Astrocyte (in vitro differentiated cells and primary cell): ENCODE measurements around the gene POU2F2. TPM values are rescaled to one million over a fixed set of nuclear protein-coding genes. Genes with fewer than 3 reads are reported as not detected.

Experiments used
- DNase-seq: peaks from one replicate; pipeline ENCODE4 v3.0.0-alpha.2; 2010; ENCODE audit warnings: low read depth
- FAIRE-seq: peaks from 2 replicates; lab custom pipeline; 2011; peaks lifted over from hg19 to GRCh38; lab: Jason Lieb, UNC
- H2AFZ ChIP-seq: 2 replicates; pipeline ENCODE4 v1.6.0; 2012; ENCODE audit warnings: low read depth, low read length, inconsistent platforms
- H3K27ac ChIP-seq: 2 replicates; pipeline ENCODE4 v1.5.1; 2011; ENCODE audit warnings: low read depth, low read length, inconsistent platforms
- H3K27me3 ChIP-seq: 2 replicates; pipeline ENCODE4 v1.6.0; 2011; ENCODE audit warnings: low read length, inconsistent platforms; ENCODE audit not compliant: insufficient read depth
- H3K36me3 ChIP-seq: 2 replicates; pipeline ENCODE4 v1.5.1; 2011; ENCODE audit warnings: low read length, inconsistent platforms; ENCODE audit not compliant: insufficient read depth
- H3K4me1 ChIP-seq: 2 replicates; pipeline ENCODE4 v1.5.1; 2011; ENCODE audit warnings: low read length, inconsistent platforms; ENCODE audit not compliant: insufficient read depth
- H3K4me2 ChIP-seq: 2 replicates; pipeline ENCODE4 v1.6.0; 2012; ENCODE audit warnings: low read length, inconsistent platforms
- H3K4me3 ChIP-seq: 2 replicates; pipeline ENCODE4 v1.5.1; 2011; ENCODE audit warnings: low read depth, mild to moderate bottlenecking, low read length, inconsistent platforms; ENCODE audit not compliant: insufficient read depth
- H3K79me2 ChIP-seq: 2 replicates; pipeline ENCODE4 v1.6.0; 2012; ENCODE audit warnings: mild to moderate bottlenecking, low read length, inconsistent platforms; ENCODE audit not compliant: insufficient read depth
- H3K9ac ChIP-seq: 2 replicates; pipeline ENCODE4 v1.6.0; 2012; ENCODE audit warnings: mild to moderate bottlenecking, low read length, inconsistent platforms
- H3K9me3 ChIP-seq: 2 replicates; pipeline ENCODE4 v1.5.1; 2012; ENCODE audit warnings: low read depth, mild to moderate bottlenecking, low read length, inconsistent platforms; ENCODE audit not compliant: insufficient read depth
- H4K20me1 ChIP-seq: 2 replicates; pipeline ENCODE4 v1.6.0; 2012; ENCODE audit warnings: low read length, inconsistent platforms; ENCODE audit not compliant: insufficient read depth
- H3K27ac Mint-ChIP-seq: one replicate; pipeline ENCODE4 v1.8.0; 2021; ENCODE audit warnings: mild to moderate bottlenecking, mixed read lengths; ENCODE audit not compliant: unreplicated experiment
- H3K27me3 Mint-ChIP-seq: one replicate; pipeline ENCODE4 v1.8.0; 2021; ENCODE audit warnings: low read depth, mixed read lengths; ENCODE audit not compliant: unreplicated experiment
- H3K36me3 Mint-ChIP-seq: one replicate; pipeline ENCODE4 v1.8.0; 2021; ENCODE audit warnings: low read depth, mixed read lengths; ENCODE audit not compliant: unreplicated experiment
- H3K4me1 Mint-ChIP-seq: one replicate; pipeline ENCODE4 v1.8.0; 2021; ENCODE audit warnings: low read depth, mixed read lengths; ENCODE audit not compliant: unreplicated experiment
- H3K4me3 Mint-ChIP-seq: one replicate; pipeline ENCODE4 v1.8.0; 2021; ENCODE audit warnings: mild to moderate bottlenecking, moderate library complexity, mixed read lengths; ENCODE audit not compliant: unreplicated experiment
- H3K9me3 Mint-ChIP-seq: one replicate; pipeline ENCODE4 v1.8.0; 2021; ENCODE audit warnings: mild to moderate bottlenecking, mixed read lengths; ENCODE audit not compliant: unreplicated experiment
- EZH2 ChIP-seq: IDR thresholded peaks from 2 replicates; pipeline ENCODE4 v1.6.1; 2012; ENCODE audit warnings: mild to moderate bottlenecking, low read length, inconsistent platforms; ENCODE audit not compliant: insufficient read depth
- total RNA-seq: library from RNA; stranded (reverse); gene quantifications from 2 replicates; pipeline ENCODE4 v1.2.1, GENCODE V29; 2021
- TF ChIP-seq, protein P1 (sequence below): IDR thresholded peaks from 2 replicates; pipeline ENCODE4 v1.5.1; 2011; ENCODE audit warnings: low read depth, mild to moderate bottlenecking, inconsistent platforms, low read length, moderate library complexity; ENCODE audit not compliant: insufficient read depth

Gene POU2F2
- total RNA-seq, 1 donor from 2014 or later: 8.3 TPM

DNA sequence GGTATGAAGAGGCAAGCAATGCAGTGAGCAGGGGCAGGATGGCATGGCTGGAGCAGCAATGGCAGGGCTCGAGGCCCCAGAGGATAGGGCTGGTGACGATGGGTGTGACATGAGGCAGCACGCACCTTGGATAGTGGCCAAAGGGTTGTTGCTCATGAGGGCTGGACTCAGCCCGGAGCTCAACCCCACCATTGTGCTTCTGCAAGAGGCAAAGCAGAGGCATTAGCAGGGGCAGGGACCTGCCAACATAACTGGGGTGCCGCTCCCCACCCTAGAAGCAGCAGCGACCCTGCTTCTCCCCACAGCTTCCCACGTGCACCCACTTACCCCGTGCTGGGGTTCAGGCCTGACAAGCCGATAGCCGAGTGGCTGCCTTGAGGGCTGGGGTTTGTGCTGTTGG lies 40.5 kb downstream of the POU2F2 start:
- TF ChIP-seq EZH2: no peak
- TF ChIP-seq, protein P1, sequence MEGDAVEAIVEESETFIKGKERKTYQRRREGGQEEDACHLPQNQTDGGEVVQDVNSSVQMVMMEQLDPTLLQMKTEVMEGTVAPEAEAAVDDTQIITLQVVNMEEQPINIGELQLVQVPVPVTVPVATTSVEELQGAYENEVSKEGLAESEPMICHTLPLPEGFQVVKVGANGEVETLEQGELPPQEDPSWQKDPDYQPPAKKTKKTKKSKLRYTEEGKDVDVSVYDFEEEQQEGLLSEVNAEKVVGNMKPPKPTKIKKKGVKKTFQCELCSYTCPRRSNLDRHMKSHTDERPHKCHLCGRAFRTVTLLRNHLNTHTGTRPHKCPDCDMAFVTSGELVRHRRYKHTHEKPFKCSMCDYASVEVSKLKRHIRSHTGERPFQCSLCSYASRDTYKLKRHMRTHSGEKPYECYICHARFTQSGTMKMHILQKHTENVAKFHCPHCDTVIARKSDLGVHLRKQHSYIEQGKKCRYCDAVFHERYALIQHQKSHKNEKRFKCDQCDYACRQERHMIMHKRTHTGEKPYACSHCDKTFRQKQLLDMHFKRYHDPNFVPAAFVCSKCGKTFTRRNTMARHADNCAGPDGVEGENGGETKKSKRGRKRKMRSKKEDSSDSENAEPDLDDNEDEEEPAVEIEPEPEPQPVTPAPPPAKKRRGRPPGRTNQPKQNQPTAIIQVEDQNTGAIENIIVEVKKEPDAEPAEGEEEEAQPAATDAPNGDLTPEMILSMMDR: no peak
- DNase-seq (no peak), FAIRE-seq (no peak)
- Histone ChIP-seq H4K20me1 (no peaks in the 10 kb centered on the region), H3K27me3 (no peaks in the 10 kb centered on the region), H3K79me2 (no peaks in the 10 kb centered on the region), H2AFZ (no peak overlapping the region), H3K36me3 (no peaks in the 10 kb centered on the region), H3K4me1 (peaks cover 25% of the 10 kb centered on the region), H3K4me3 (no peak overlapping the region), H3K4me2 (no peak overlapping the region), H3K9me3 (no peaks in the 10 kb centered on the region), H3K27ac (no peak overlapping the region), H3K9ac (no peak overlapping the region)
- no peak overlapping the region for H3K4me3 Mint-ChIP-seq
- H3K27me3 Mint-ChIP-seq: peaks cover 10% of the 10 kb centered on the region
- peaks cover 4% of the 10 kb centered on the region for H3K36me3 Mint-ChIP-seq
- H3K4me1 Mint-ChIP-seq: peaks cover 30% of the 10 kb centered on the region
- no peak overlapping the region for H3K27ac Mint-ChIP-seq
- H3K9me3 Mint-ChIP-seq: no peaks in the 10 kb centered on the region

DNA sequence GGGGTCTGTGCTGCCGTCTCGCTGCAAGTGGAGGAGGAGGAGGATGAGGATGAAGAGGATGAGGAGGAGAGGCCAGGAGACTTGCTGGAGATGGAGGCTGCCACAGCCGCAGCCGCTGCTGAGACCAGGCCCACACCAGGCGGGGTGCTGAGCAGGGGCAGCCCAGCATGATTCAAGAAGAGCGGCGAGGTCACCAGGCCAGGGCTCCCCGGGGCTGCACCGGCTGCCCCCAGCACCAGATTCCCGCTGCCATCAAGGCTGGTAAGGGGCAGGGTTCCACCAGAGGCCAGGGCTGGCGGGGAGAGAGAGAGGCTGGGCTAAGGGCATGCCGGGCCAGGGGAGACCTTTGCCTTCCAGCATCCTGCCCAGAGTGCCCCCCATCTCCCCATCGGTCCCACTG lies 40.9 kb downstream of the POU2F2 start:
- peaks cover 10% of the 10 kb centered on the region for H3K27me3 Mint-ChIP-seq
- Histone ChIP-seq H3K79me2 (no peaks in the 10 kb centered on the region), H2AFZ (no peak overlapping the region), H3K9me3 (no peaks in the 10 kb centered on the region), H3K36me3 (no peaks in the 10 kb centered on the region), H3K27me3 (no peaks in the 10 kb centered on the region), H3K4me2 (no peak overlapping the region), H3K27ac (no peak overlapping the region), H3K4me3 (no peak overlapping the region), H4K20me1 (no peaks in the 10 kb centered on the region), H3K9ac (no peak overlapping the region), H3K4me1 (peaks cover 25% of the 10 kb centered on the region)
- no peak for DNase-seq
- H3K4me3 Mint-ChIP-seq: no peak overlapping the region
- peaks cover 4% of the 10 kb centered on the region for H3K36me3 Mint-ChIP-seq
- FAIRE-seq: no peak
- peaks cover 30% of the 10 kb centered on the region for H3K4me1 Mint-ChIP-seq
- TF ChIP-seq EZH2: no peak
- TF ChIP-seq, protein P1: no peak
- H3K27ac Mint-ChIP-seq: no peak overlapping the region
- H3K9me3 Mint-ChIP-seq: no peaks in the 10 kb centered on the region

DNA sequence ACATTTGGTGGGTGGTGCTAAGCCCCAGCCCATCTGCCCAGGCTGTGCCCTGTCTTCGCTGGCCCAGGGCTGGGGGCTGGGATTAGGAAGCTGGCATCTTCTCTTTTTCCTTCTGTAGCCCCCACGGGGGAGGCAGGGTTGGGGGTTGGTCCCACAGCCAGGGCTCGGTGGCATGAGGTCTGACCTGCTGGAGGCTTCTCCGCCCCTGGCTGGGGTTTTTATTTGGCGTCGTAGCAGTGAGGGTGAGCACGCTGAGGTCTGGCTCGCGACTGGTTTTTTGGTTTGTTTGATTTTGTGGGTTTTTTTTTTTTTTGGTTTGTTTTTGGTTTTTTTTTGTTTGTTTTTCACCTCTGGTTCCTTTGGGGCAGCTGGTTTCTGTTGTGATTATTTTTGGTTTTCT lies 41.6 kb downstream of the POU2F2 start:
- peaks cover 25% of the 10 kb centered on the region for H3K4me1 ChIP-seq
- peaks cover 10% of the 10 kb centered on the region for H3K27me3 Mint-ChIP-seq
- H3K4me3 ChIP-seq: no peak overlapping the region
- H3K27me3 ChIP-seq: no peaks in the 10 kb centered on the region
- no peak for DNase-seq
- no peaks in the 10 kb centered on the region for H3K79me2 ChIP-seq
- H3K9me3 Mint-ChIP-seq: no peaks in the 10 kb centered on the region
- peaks cover 35% of the 10 kb centered on the region for H3K4me1 Mint-ChIP-seq
- no peaks in the 10 kb centered on the region for H4K20me1 ChIP-seq
- no peaks in the 10 kb centered on the region for H3K36me3 ChIP-seq
- H2AFZ ChIP-seq: no peak overlapping the region
- FAIRE-seq: no peak
- H3K27ac ChIP-seq: no peak overlapping the region
- no peak overlapping the region for H3K27ac Mint-ChIP-seq
- H3K4me3 Mint-ChIP-seq: no peak overlapping the region
- no peak overlapping the region for H3K9ac ChIP-seq
- peaks cover 4% of the 10 kb centered on the region for H3K36me3 Mint-ChIP-seq
- H3K4me2 ChIP-seq: no peak overlapping the region
- TF ChIP-seq, protein P1: no peak
- TF ChIP-seq EZH2: no peak
- no peaks in the 10 kb centered on the region for H3K9me3 ChIP-seq
